COR-L47 (cell line): ENCODE data around the gene RAB6B.

Source experiments
- DNase-seq: peaks from one replicate; lab custom pipeline; 2025; lab: John Stamatoyannopoulos, UW

RAB6B gene

GRCh38 chr3:133930341-133930933 lies 34.8 kb upstream of the RAB6B start:
- DNase-seq, result peak; percentile 69

GRCh38 chr3:133928903-133929607 lies 33.4 kb upstream of the RAB6B start:
- no peak for DNase-seq

- no peak for DNase-seq
Measured at GRCh38 chr3:133928136-133928893, 32.6 kb upstream of the RAB6B start.

GRCh38 chr3:133927540-133928066 lies 31.9 kb upstream of the RAB6B start:
- peak; percentile 18 for DNase-seq

- DNase-seq, result no peak
Measured at GRCh38 chr3:133926736-133927539, 31.3 kb upstream of the RAB6B start.

GRCh38 chr3:133925960-133926735 lies 30.5 kb upstream of the RAB6B start:
- no peak for DNase-seq

- DNase-seq, result no peak
Measured at GRCh38 chr3:133924041-133924440, 28.4 kb upstream of the RAB6B start.

- DNase-seq, result no peak
Measured at GRCh38 chr3:133921592-133921991, 25.9 kb upstream of the RAB6B start.

- DNase-seq, result no peak
Measured at GRCh38 chr3:133917144-133917543, 21.5 kb upstream of the RAB6B start.

- DNase-seq, result no peak
Measured at GRCh38 chr3:133915685-133916658, 20.3 kb upstream of the RAB6B start.

- DNase-seq, result no peak
Measured at GRCh38 chr3:133914839-133915600, 19.3 kb upstream of the RAB6B start.

- no peak for DNase-seq
Measured at GRCh38 chr3:133910422-133910821, 14.7 kb upstream of the RAB6B start.

GRCh38 chr3:133905376-133905775 lies 9.7 kb upstream of the RAB6B start:
- no peak for DNase-seq

GRCh38 chr3:133901847-133902246 lies 6.2 kb upstream of the RAB6B start:
- DNase-seq, result no peak

- no peak for DNase-seq
Measured at GRCh38 chr3:133901083-133901482, 5.4 kb upstream of the RAB6B start.

- no peak for DNase-seq
Measured at GRCh38 chr3:133899311-133899710, 3.6 kb upstream of the RAB6B start.

GRCh38 chr3:133897547-133897946 lies 1.9 kb upstream of the RAB6B start:
- DNase-seq, result no peak

GRCh38 chr3:133896002-133896761 lies 500 bp upstream of the RAB6B start:
- no peak for DNase-seq
